Gastroesophageal sphincter (tissue), 3 donors: ENCODE measurements around the gene TSACC.

Experiments
- CTCF ChIP-seq, 4 experiments: fragments of 200-600 bp in 2 of 4; fragments of 450-650 bp in 2 of 4; sonication (generic) in 1 of 4; IDR thresholded peaks; one replicate each; pipeline ENCODE4 v1.5.1; 2017 to 2019; ENCODE audit warnings: antibody characterized with exemption in 4 of 4, mild to moderate bottlenecking in 2 of 4, moderate library complexity in 2 of 4
- POLR2A ChIP-seq, 2 donors: fragments of 450-650 bp; IDR thresholded peaks; one replicate each; pipeline ENCODE4 v1.6.1; 2017; ENCODE audit warnings: antibody characterized with exemption in 2 of 2, mild to moderate bottlenecking in 2 of 2, moderate library complexity in 1 of 2

- TF ChIP-seq POLR2A (IDR thresholded peaks at IDR 0.05) (no peak), CTCF (IDR thresholded peaks at IDR 0.05) (no peak)
These were observed 45.3 kb upstream of the TSACC start for GRCh38 chr1:156293098-156293434.
